MM.1S (cell line): ENCODE data around the gene TFDP1.

Experiments
- DNase-seq: peaks from one replicate; pipeline ENCODE4 v3.0.0-alpha.2; 2015
- H2AFZ ChIP-seq: fragments of 300-600 bp; sonication (generic); 2 replicates; pipeline ENCODE4 v1.6.0; 2016; ENCODE audit warnings: antibody characterized with exemption, low read length
- H3F3A ChIP-seq: fragments of 300-600 bp; sonication (generic); 2 replicates; pipeline ENCODE4 v1.6.1; 2016; ENCODE audit warnings: mild to moderate bottlenecking, antibody characterized with exemption, low read length, moderate library complexity, mixed read lengths; ENCODE audit not compliant: insufficient read depth
- H3K27ac ChIP-seq: fragments of 300-600 bp; sonication (generic); 2 replicates; pipeline ENCODE4 v1.5.1; 2016; ENCODE audit warnings: mild to moderate bottlenecking, low read length
- H3K27me3 ChIP-seq: fragments of 300-600 bp; sonication (generic); replicated peaks from 2 replicates; pipeline ENCODE4 v1.6.0; 2016; ENCODE audit warnings: low read length; ENCODE audit not compliant: insufficient read depth
- H3K36me3 ChIP-seq: fragments of 300-600 bp; sonication (generic); replicated peaks from 2 replicates; pipeline ENCODE4 v1.6.1; 2016; ENCODE audit warnings: mild to moderate bottlenecking, low read length, mixed read lengths; ENCODE audit not compliant: insufficient read depth
- H3K4me1 ChIP-seq: fragments of 300-600 bp; sonication (generic); 2 replicates; pipeline ENCODE4 v1.6.1; 2016; ENCODE audit warnings: low read length, mixed read lengths
- H3K4me2 ChIP-seq: fragments of 300-600 bp; sonication (generic); 2 replicates; pipeline ENCODE4 v1.6.0; 2016; ENCODE audit warnings: low read depth, low read length
- H3K4me3 ChIP-seq: fragments of 300-600 bp; sonication (generic); 2 replicates; pipeline ENCODE4 v1.5.1; 2016; ENCODE audit warnings: low read length, mixed read lengths
- H3K79me2 ChIP-seq: fragments of 300-600 bp; sonication (generic); 2 replicates; pipeline ENCODE4 v1.6.1; 2016; ENCODE audit warnings: mixed run types, low read length, mixed read lengths
- H3K9ac ChIP-seq: fragments of 300-600 bp; sonication (generic); 2 replicates; pipeline ENCODE4 v1.6.1; 2016; ENCODE audit warnings: low read length, mixed read lengths
- H3K9me2 ChIP-seq: fragments of 300-600 bp; sonication (generic); replicated peaks from 2 replicates; pipeline ENCODE4 v1.6.1; 2016; ENCODE audit warnings: mild to moderate bottlenecking, low read length, mixed read lengths; ENCODE audit not compliant: insufficient read depth
- H3K9me3 ChIP-seq: fragments of 300-600 bp; sonication (generic); replicated peaks from 2 replicates; pipeline ENCODE4 v1.6.1; 2016; ENCODE audit warnings: mild to moderate bottlenecking, low read length, mixed read lengths; ENCODE audit not compliant: insufficient read depth
- H4K20me1 ChIP-seq: fragments of 300-600 bp; sonication (generic); 2 replicates; pipeline ENCODE4 v1.6.1; 2016; ENCODE audit warnings: mild to moderate bottlenecking, low read length, moderate library complexity, mixed read lengths; ENCODE audit not compliant: insufficient read depth
- EZH2 ChIP-seq: fragments of 300-600 bp; sonication (generic); optimal IDR thresholded peaks from 2 replicates; pipeline ENCODE3; 2017; ENCODE audit warnings: low read depth, mild to moderate bottlenecking, antibody characterized with exemption, low read length, mixed read lengths
- EZH2phosphoT487 ChIP-seq: fragments of 300-600 bp; sonication (generic); IDR thresholded peaks from 2 replicates; pipeline ENCODE4 v1.6.1; 2018; ENCODE audit warnings: antibody characterized with exemption, low read length
- TF ChIP-seq, protein P1 (sequence below): fragments of 300-600 bp; sonication (generic); IDR thresholded peaks from 2 replicates; pipeline ENCODE4 v1.5.1; 2016; ENCODE audit warnings: antibody characterized with exemption, low read length, mixed read lengths

The TFDP1 gene, protein sequence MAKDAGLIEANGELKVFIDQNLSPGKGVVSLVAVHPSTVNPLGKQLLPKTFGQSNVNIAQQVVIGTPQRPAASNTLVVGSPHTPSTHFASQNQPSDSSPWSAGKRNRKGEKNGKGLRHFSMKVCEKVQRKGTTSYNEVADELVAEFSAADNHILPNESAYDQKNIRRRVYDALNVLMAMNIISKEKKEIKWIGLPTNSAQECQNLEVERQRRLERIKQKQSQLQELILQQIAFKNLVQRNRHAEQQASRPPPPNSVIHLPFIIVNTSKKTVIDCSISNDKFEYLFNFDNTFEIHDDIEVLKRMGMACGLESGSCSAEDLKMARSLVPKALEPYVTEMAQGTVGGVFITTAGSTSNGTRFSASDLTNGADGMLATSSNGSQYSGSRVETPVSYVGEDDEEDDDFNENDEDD

DNA sequence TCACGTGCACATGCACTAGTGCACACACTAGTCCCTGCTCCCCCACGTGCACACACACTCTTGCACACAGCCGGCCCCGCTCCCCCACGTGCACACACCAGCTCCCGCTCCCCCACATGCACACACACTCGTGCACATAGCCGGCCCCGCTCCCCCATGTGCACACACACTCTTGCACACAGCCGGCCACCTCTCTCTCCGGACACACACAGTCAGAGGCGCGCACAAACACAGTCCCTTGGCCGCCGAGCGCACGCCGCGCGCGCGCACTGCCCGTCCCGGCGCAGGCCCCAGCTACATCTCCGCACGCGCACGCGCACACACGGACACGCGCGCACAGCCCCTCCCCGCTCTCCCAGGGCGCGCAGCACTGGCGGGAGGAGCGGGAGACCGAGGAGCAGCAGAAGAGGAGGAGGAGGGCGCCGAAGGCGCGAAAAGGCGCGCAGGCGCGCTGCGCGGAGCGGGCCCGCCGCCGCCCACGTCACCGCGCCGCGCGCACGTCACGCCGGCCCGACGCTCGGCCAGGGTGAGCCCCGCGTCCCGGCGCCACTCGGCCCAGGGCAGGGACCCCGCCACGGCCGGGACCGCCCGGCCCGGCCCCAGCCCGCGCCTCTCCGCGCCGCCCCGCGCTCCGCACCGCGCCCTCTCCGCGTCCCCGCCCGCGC, at the start of gene TFDP1:
Gene TFDP1, plus strand, starts transcription at position 549 of the 665 bp plus-strand sequence. CDS start 1,085 bp downstream, outside the sequence.
- Histone ChIP-seq H3K27ac (no peak within 1 kb of the TSS), H3K9me3 (no peaks in the 10 kb centered on the region), H3K9ac (peak within 1 kb of the TSS; percentile 72), H2AFZ (peak within 1 kb of the TSS; percentile 90), H3K36me3 (peaks cover 19% of the 10 kb centered on the region), H3K4me1 (peaks cover 14% of the 10 kb centered on the region), H3K27me3 (no peaks in the 10 kb centered on the region), H3K4me3 (peak within 1 kb of the TSS; percentile 81), H3F3A (no peaks in the 10 kb centered on the region), H3K4me2 (peak within 1 kb of the TSS; percentile 71), H4K20me1 (0 out of 2 replicates have a peak, but pooled peaks cover 5% of the 10 kb centered on the region), H3K79me2 (peaks cover 41% of the 10 kb centered on the region), H3K9me2 (no peaks in the 10 kb centered on the region)
- TF ChIP-seq, protein P1, sequence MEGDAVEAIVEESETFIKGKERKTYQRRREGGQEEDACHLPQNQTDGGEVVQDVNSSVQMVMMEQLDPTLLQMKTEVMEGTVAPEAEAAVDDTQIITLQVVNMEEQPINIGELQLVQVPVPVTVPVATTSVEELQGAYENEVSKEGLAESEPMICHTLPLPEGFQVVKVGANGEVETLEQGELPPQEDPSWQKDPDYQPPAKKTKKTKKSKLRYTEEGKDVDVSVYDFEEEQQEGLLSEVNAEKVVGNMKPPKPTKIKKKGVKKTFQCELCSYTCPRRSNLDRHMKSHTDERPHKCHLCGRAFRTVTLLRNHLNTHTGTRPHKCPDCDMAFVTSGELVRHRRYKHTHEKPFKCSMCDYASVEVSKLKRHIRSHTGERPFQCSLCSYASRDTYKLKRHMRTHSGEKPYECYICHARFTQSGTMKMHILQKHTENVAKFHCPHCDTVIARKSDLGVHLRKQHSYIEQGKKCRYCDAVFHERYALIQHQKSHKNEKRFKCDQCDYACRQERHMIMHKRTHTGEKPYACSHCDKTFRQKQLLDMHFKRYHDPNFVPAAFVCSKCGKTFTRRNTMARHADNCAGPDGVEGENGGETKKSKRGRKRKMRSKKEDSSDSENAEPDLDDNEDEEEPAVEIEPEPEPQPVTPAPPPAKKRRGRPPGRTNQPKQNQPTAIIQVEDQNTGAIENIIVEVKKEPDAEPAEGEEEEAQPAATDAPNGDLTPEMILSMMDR, result no peak
- no peak for TF ChIP-seq EZH2phosphoT487
- TF ChIP-seq EZH2, result no peak
- DNase-seq, result peak; percentile 94

DNA sequence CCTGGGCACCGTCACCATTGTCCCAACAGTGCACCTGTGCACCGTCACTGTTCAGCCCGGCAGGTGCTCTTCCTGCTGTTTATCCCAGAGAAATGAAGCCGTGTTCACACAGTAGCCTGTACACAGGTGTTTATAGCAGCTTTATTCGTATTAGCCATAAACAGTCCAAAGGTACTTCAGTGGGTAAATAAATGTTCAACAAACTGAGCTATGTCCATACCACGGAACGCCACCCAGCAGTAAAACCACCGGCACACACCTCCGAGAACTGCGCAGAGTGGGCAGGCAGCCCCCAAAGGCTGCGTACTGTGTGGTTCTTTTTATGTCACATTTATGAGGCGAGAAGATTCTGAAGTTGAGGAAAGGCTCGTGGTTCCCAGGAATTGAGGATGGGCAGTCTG, 49.2 kb upstream of the TFDP1 start:
- Histone ChIP-seq H4K20me1 (no peaks in the 10 kb centered on the region), H3K4me3 (no peak overlapping the region), H2AFZ (no peak overlapping the region), H3K36me3 (no peaks in the 10 kb centered on the region), H3K9me2 (no peaks in the 10 kb centered on the region), H3K79me2 (no peaks in the 10 kb centered on the region), H3K4me1 (no peaks in the 10 kb centered on the region), H3F3A (no peaks in the 10 kb centered on the region), H3K9me3 (no peaks in the 10 kb centered on the region), H3K27me3 (no peaks in the 10 kb centered on the region), H3K9ac (no peak overlapping the region), H3K27ac (no peak overlapping the region), H3K4me2 (no peak overlapping the region)
- TF ChIP-seq EZH2phosphoT487 (no peak), EZH2 (no peak)
- TF ChIP-seq, protein P1, result no peak
- DNase-seq, result no peak

DNA sequence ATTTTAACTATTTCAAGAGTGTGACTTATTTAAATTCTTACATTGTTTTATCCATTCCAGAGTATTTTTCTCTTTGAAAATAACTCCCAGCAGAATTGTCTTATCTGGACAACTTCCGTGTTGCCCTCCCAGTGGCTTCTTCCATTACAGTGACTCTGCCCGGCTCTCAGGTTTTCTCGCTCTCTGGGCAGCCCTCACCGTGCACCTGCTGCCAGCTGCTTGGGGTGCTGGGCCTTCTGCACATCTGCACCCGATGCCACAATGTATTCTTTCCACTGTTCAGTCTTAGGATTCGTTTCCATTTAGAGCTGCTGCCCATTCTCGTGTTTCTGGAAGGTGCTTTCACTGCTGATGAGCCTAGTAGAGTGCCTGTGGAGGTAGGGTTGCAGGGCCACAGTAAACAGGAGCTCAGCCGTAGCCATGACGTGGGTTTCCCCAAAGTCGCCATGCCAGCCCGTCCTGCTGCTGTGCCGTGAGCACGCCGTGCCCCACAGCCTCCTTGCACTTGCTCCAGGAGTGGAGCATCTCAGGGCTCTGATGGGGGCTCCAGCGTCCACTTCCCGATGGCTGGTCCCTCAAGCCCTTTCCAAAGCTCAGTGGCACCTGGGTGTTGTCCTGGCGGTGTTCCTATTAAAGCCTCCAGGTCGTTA, 48.0 kb upstream of the TFDP1 start:
- no peaks in the 10 kb centered on the region for H3K36me3 ChIP-seq
- no peak overlapping the region for H3K27ac ChIP-seq
- TF ChIP-seq, protein P1, result no peak
- TF ChIP-seq EZH2 (no peak), EZH2phosphoT487 (no peak)
- no peak overlapping the region for H3K4me3 ChIP-seq
- no peak overlapping the region for H2AFZ ChIP-seq
- no peak overlapping the region for H3K4me2 ChIP-seq
- H3K9ac ChIP-seq, result no peak overlapping the region
- H3K9me3 ChIP-seq, result no peaks in the 10 kb centered on the region
- no peaks in the 10 kb centered on the region for H4K20me1 ChIP-seq
- H3F3A ChIP-seq, result no peaks in the 10 kb centered on the region
- H3K4me1 ChIP-seq, result no peaks in the 10 kb centered on the region
- no peaks in the 10 kb centered on the region for H3K27me3 ChIP-seq
- H3K79me2 ChIP-seq, result no peaks in the 10 kb centered on the region
- DNase-seq, result no peak
- no peaks in the 10 kb centered on the region for H3K9me2 ChIP-seq
